ENCODE data around the gene SRSF2. TPM values are rescaled to one million over a fixed set of nuclear protein-coding genes. Genes with fewer than 3 reads are reported as not detected.
"Not testable (repeated sequence)": the region's sequence is repeated elsewhere in the genome, so short reads cannot be mapped to it uniquely, and the experiment has no call there.

Gene SRSF2
- total and polyA plus RNA-seq, 11 donors: 67.0 to 155 (median 79.5) TPM

DNA sequence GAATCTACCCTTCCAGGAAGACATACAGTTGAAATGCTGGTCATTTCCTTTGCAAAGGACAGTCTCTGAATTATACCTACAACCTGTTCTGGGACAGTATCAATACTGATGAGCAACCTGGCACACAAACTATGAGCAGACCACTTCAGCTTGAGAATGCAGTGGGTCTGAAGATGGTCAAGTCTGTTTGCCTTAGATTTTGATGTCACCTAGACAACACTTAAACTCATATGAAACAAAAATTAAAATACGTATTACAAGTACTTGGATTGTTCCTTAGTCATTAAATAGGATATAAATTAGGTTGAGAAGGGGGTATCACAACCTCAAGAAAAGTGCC is 3.5 kb downstream of the SRSF2 start:
- H3K27me3 ChIP-seq: no peaks in the 10 kb centered on the region
- H3K4me1 ChIP-seq: peaks cover 5 to 70% (median 44%) of the 10 kb centered on the region in 12 donors
- peak overlapping the region in 2 of 12 donors; percentile 99 to 100 for H3K27ac ChIP-seq
- no peak for DNase-seq
- H3K9me3 ChIP-seq: no peaks in the 10 kb centered on the region
- peak overlapping the region in 3 of 12 donors; percentile 94 to 100 (median 96) for H3K4me3 ChIP-seq
- peaks cover 0 to 72% (median 58%) of the 10 kb centered on the region in 9 donors for H3K36me3 ChIP-seq
- no peak for TF ChIP-seq POLR2A (IDR thresholded peaks at IDR 0.05)
- TF ChIP-seq, protein P1, sequence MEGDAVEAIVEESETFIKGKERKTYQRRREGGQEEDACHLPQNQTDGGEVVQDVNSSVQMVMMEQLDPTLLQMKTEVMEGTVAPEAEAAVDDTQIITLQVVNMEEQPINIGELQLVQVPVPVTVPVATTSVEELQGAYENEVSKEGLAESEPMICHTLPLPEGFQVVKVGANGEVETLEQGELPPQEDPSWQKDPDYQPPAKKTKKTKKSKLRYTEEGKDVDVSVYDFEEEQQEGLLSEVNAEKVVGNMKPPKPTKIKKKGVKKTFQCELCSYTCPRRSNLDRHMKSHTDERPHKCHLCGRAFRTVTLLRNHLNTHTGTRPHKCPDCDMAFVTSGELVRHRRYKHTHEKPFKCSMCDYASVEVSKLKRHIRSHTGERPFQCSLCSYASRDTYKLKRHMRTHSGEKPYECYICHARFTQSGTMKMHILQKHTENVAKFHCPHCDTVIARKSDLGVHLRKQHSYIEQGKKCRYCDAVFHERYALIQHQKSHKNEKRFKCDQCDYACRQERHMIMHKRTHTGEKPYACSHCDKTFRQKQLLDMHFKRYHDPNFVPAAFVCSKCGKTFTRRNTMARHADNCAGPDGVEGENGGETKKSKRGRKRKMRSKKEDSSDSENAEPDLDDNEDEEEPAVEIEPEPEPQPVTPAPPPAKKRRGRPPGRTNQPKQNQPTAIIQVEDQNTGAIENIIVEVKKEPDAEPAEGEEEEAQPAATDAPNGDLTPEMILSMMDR (IDR thresholded peaks at IDR 0.05): no peak
- intact Hi-C loops (cut with DNase I): loop anchor here in 1 of 10 donors (10.0 kb wide), 1 partner anchor 49 kb away; no protein-coding TSS in a partner anchor
- 57 to 74% (median 58%) methylated on average over 1 of the region's 1 CpG for WGBS, 4 donors
- no peak for ATAC-seq

DNA sequence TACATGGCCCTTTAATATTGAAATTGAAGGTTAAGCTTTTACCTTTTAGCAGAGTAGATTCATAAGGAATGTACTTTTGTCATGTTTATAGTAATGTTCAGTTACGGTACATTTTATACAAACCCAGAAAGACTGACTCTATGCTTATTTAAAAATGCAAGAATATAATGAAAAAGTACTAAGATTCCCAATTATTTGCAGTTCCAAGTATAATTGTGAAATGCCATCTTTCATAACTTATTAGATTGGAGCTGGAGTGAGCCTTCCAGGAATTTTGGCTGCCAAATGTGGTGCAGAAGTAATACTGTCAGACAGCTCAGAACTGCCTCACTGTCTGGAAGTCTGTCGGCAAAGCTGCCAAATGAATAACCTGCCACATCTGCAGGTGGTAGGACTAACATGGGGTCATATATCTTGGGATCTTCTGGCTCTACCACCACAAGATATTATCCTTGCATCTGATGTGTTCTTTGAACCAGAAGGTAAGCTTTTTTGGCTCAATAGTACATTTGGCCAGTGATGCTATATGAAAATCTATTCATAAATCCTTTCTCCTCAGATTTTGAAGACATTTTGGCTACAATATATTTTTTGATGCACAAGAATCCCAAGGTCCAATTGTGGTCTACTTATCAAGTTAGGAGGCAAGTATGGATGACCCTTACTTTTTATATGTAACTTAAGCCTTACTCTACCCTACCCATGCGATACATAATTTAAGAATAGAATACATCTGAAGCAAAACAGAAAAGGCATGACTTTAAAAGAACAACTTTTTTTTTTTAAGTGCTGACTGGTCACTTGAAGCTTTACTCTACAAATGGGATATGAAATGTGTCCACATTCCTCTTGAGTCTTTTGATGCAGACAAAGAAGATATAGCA is 4.2 kb downstream of the SRSF2 start:
- no peak for TF ChIP-seq POLR2A (IDR thresholded peaks at IDR 0.05)
- TF ChIP-seq, protein P1 (IDR thresholded peaks at IDR 0.05): no peak
- H3K27me3 ChIP-seq: no peaks in the 10 kb centered on the region
- H3K4me1 ChIP-seq: peaks cover 5 to 73% (median 47%) of the 10 kb centered on the region in 12 donors
- intact Hi-C loops (cut with DNase I): loop anchor here in 1 of 10 donors (10.0 kb wide), 1 partner anchor 48 kb away; no protein-coding TSS in a partner anchor
- DNase-seq (no peak), ATAC-seq (no peak)
- no peaks in the 10 kb centered on the region for H3K9me3 ChIP-seq
- H3K27ac ChIP-seq: peak overlapping the region in 1 of 12 donors; percentile 99
- peak overlapping the region in 1 of 12 donors; percentile 100 for H3K4me3 ChIP-seq
- 54 to 75% (median 66%) methylated on average over 3 of the region's 3 CpGs for WGBS, 4 donors
- H3K36me3 ChIP-seq: peaks cover 0 to 72% (median 58%) of the 10 kb centered on the region in 9 donors

- not testable (repeated sequence) for ATAC-seq
- peak overlapping the region in 2 of 12 donors; percentile 3 to 45 for H3K27ac ChIP-seq
These were observed 5.1 kb downstream of the SRSF2 start for GRCh38 chr17:76731800-76732733.

DNA sequence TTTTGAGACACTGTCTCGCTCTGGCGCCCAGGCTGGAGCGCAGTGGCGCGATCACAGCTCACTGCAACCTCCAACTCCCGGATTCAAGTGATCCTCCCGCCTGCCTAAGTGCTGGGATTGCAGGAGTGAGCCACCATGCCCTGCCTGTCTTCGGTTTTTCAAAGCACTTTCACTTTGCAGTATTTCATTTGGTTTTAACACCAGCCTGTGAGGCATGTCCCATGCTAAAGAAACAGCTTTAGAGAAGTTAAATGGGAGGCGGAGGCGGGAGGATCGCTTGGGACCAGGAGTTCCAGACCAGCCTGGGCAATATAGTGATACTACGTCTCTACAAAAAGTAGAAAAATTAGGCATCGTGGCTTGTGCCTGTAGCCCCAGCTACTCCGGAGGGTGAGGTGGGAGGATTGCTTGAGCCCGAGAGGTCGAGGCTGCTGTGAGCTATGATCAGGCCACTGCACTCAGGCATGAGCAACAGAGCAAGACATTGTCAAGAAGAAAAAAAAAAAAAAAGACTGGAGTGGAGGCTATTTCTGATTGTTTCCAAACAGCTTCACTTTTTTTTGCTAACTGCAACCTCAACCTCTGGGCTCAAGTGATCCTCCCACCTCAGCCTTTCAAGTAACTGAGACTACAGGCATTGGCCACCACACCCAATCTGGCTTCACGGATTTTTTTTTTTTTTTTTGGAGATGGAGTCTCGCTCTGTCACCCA is 9.2 kb downstream of the SRSF2 start:
- intact Hi-C loops (cut with DNase I): loop anchor here in 4 of 10 donors (5.0 to 10.0 kb wide), 3 partner anchors 54 to 171 kb away; a partner anchor contains a TSS
- H3K27ac ChIP-seq: peak overlapping the region; percentile 96 to 100 (median 98)
- H3K36me3 ChIP-seq: peaks cover 0 to 65% (median 52%) of the 10 kb centered on the region in 9 donors
- H3K27me3 ChIP-seq: no peaks in the 10 kb centered on the region
- no peak for DNase-seq
- 62 to 71% (median 67%) methylated on average over 18 of the region's 18 CpGs for WGBS, 4 donors
- no peak for TF ChIP-seq POLR2A (IDR thresholded peaks at IDR 0.05)
- TF ChIP-seq, protein P1 (IDR thresholded peaks at IDR 0.05): no peak
- no peak for ATAC-seq
- peak overlapping the region in 11 of 12 donors; percentile 71 to 99 (median 89) for H3K4me3 ChIP-seq
- peaks cover 6 to 77% (median 48%) of the 10 kb centered on the region in 12 donors for H3K4me1 ChIP-seq
- H3K9me3 ChIP-seq: no peaks in the 10 kb centered on the region

More at GRCh38 chr17:76731800-76732733, 5.1 kb downstream of the SRSF2 start:
- H3K9me3 ChIP-seq, DNase-seq, H3K27me3 ChIP-seq, H3K4me3 ChIP-seq: not testable (repeated sequence)
- intact Hi-C loops (cut with DNase I): loop anchor here in 1 of 10 donors (10.0 kb wide), 1 partner anchor 47 kb away; no protein-coding TSS in a partner anchor
- Histone ChIP-seq H3K36me3 (peaks cover 0 to 72% (median 58%) of the 10 kb centered on the region in 9 donors), H3K4me1 (peaks cover 5 to 81% (median 53%) of the 10 kb centered on the region in 12 donors)
- 83 to 88% (median 87%) methylated on average over 13 of the region's 13 CpGs for WGBS, 4 donors
